GM21737 (cell line): Measurements from ENCODE around the gene LRCH2.

Source experiments
- ATAC-seq: cut with Tn5 transposase; IDR thresholded peaks from one replicate; pipeline ENCODE4 v1.9.1; 2021; ENCODE audit warnings: mild to moderate bottlenecking, moderate library complexity; ENCODE audit not compliant: unreplicated experiment

LRCH2 gene

GRCh38 chrX:115067812-115068211 lies 166.1 kb downstream of the LRCH2 start:
- no peak for ATAC-seq

GRCh38 chrX:115065304-115065703 lies 168.6 kb downstream of the LRCH2 start:
- no peak for ATAC-seq
